ENCODE results near the gene SNX24. TPM values are rescaled to one million over a fixed set of nuclear protein-coding genes. Genes with fewer than 3 reads are reported as not detected.

SNX24 gene
- total RNA-seq, 1 experiment from 2014 or later: 13.9 TPM

GRCh38 chr5:122978068-122978467 lies 132.7 kb downstream of the SNX24 start:
- no peak overlapping the region for H2BK5ac ChIP-seq (ENCODE audit: insufficient read length, low read length)
- H3K23me2 ChIP-seq (ENCODE audit: insufficient read length, low read depth, low read length, poor library complexity, severe bottlenecking): no peaks in the 10 kb centered on the region
- no peak overlapping the region for H3T11ph ChIP-seq (ENCODE audit: low read length)
- TF ChIP-seq CTCF (conservative IDR thresholded peaks at IDR 0.05): no peak
- no peaks in the 10 kb centered on the region for H3K9me3 Mint-ChIP-seq
- H2AK5ac ChIP-seq (ENCODE audit: insufficient read length, low read length): no peak overlapping the region
- H3K4me1 Mint-ChIP-seq: no peaks in the 10 kb centered on the region
- no peak overlapping the region for H4K8ac ChIP-seq (replicated peaks; ENCODE audit: insufficient read length, low read depth, low read length)
- H2BK12ac ChIP-seq (ENCODE audit: insufficient read length, low read depth, low read length): no peak overlapping the region
- no peak overlapping the region for H2BK15ac ChIP-seq (ENCODE audit: low read depth, low read length)
- no peaks in the 10 kb centered on the region for H3K27me3 ChIP-seq (ENCODE audit: insufficient read depth, low read length)
- no peak overlapping the region for H2BK20ac ChIP-seq (ENCODE audit: low read depth, low read length, poor library complexity, severe bottlenecking)
- no peak overlapping the region for H3K4me3 Mint-ChIP-seq
- no peak overlapping the region for H3K4ac ChIP-seq (ENCODE audit: low read depth, low read length)
- H4K91ac ChIP-seq (ENCODE audit: insufficient read length, low read depth, low read length): no peak overlapping the region
- H4K20me1 ChIP-seq (ENCODE audit: control insufficient read depth, insufficient read depth, insufficient read length): no peaks in the 10 kb centered on the region
- no peak overlapping the region for H3K14ac ChIP-seq (ENCODE audit: insufficient read depth, low read length)
- no peak overlapping the region for H4K5ac ChIP-seq (ENCODE audit: insufficient read length, low read depth, low read length)
- WGBS (ENCODE audit: extremely low coverage, insufficient read length, low lambda C conversion rate): no CpG with 5 or more reads among the region's 2 CpGs
- no peaks in the 10 kb centered on the region for H3K36me3 Mint-ChIP-seq (ENCODE audit: insufficient read depth in 1 of 3, low read depth in 3 of 3)
- no peak overlapping the region for H3K9ac ChIP-seq (ENCODE audit: extremely low read depth, insufficient read length, low read length)
- no peak overlapping the region for H3K27ac ChIP-seq (ENCODE audit: insufficient read length, low read depth, low read length)
- H3K27ac Mint-ChIP-seq: no peak overlapping the region
- no peak overlapping the region for H3K4me2 ChIP-seq (ENCODE audit: insufficient read depth, insufficient read length, low read length)
- H3K79me1 ChIP-seq (ENCODE audit: insufficient read depth, low read depth, low read length, poor library complexity, severe bottlenecking): no peaks in the 10 kb centered on the region
- no peaks in the 10 kb centered on the region for H3K9me3 ChIP-seq (ENCODE audit: control insufficient read depth, low read depth, low read length)
- no peak for DNase-seq
- H3K56ac ChIP-seq (ENCODE audit: insufficient read length, low read depth, low read length): no peak overlapping the region
- H3K4me1 ChIP-seq (ENCODE audit: insufficient read depth, low read length): no peaks in the 10 kb centered on the region
- H2BK120ac ChIP-seq (ENCODE audit: low read depth, low read length, poor library complexity, severe bottlenecking): no peak overlapping the region
- H3K27me3 Mint-ChIP-seq (ENCODE audit: low read depth): no peaks in the 10 kb centered on the region
- no peaks in the 10 kb centered on the region for H3K79me2 ChIP-seq (ENCODE audit: insufficient read depth, low read length)
- H3K23ac ChIP-seq (ENCODE audit: insufficient read length, low read depth, low read length): no peak overlapping the region
- H2AFZ ChIP-seq (ENCODE audit: low read length): no peak overlapping the region
- H3K18ac ChIP-seq (ENCODE audit: insufficient read length, low read depth, low read length): no peak overlapping the region
